Suprapubic skin (tissue), 4 donors: ENCODE data around the gene GJA3.

Source experiments
- EP300 ChIP-seq: sonication (generic); formaldehyde crosslinking; IDR thresholded peaks from one replicate; pipeline ENCODE4 v1.6.1; 2017; ENCODE audit warnings: antibody characterized with exemption
- POLR2A ChIP-seq, 2 donors: fragments of 450-650 bp; IDR thresholded peaks; one replicate each; pipeline ENCODE4 v1.6.1; 2017; ENCODE audit warnings: antibody characterized with exemption in 2 of 2, mild to moderate bottlenecking in 2 of 2, moderate library complexity in 2 of 2
- POLR2AphosphoS5 ChIP-seq, 3 donors: sonication (generic); formaldehyde crosslinking; IDR thresholded peaks; one replicate each; pipeline ENCODE4 v1.6.1; 2017; ENCODE audit warnings: antibody characterized with exemption in 3 of 3
- TF ChIP-seq, protein P1 (sequence below), 2 donors: fragments of 200-600 bp in 1 of 2; fragments of 450-650 bp in 1 of 2; sonication (generic) in 1 of 2; IDR thresholded peaks; one replicate each; pipeline ENCODE4 v1.5.1; 2016 to 2019; ENCODE audit warnings: antibody characterized with exemption in 2 of 2, mild to moderate bottlenecking in 1 of 2, moderate library complexity in 1 of 2

- TF ChIP-seq, protein P1, sequence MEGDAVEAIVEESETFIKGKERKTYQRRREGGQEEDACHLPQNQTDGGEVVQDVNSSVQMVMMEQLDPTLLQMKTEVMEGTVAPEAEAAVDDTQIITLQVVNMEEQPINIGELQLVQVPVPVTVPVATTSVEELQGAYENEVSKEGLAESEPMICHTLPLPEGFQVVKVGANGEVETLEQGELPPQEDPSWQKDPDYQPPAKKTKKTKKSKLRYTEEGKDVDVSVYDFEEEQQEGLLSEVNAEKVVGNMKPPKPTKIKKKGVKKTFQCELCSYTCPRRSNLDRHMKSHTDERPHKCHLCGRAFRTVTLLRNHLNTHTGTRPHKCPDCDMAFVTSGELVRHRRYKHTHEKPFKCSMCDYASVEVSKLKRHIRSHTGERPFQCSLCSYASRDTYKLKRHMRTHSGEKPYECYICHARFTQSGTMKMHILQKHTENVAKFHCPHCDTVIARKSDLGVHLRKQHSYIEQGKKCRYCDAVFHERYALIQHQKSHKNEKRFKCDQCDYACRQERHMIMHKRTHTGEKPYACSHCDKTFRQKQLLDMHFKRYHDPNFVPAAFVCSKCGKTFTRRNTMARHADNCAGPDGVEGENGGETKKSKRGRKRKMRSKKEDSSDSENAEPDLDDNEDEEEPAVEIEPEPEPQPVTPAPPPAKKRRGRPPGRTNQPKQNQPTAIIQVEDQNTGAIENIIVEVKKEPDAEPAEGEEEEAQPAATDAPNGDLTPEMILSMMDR (IDR thresholded peaks at IDR 0.05), result no peak
- TF ChIP-seq POLR2AphosphoS5 (IDR thresholded peaks at IDR 0.05), result no peak
- TF ChIP-seq EP300, result no peak
- no peak for TF ChIP-seq POLR2A (IDR thresholded peaks at IDR 0.05)
These were observed 55.6 kb downstream of the GJA3 start for GRCh38 chr13:20105161-20105689.
